Measurements from ENCODE around the gene FGF11.

GRCh38 chr17:7437950-7438614 lies 1.2 kb upstream of the FGF11 start:
- TF ChIP-seq EP300 (IDR thresholded peaks at IDR 0.05) (no peak), CHD4 (IDR thresholded peaks at IDR 0.05; ENCODE audit: borderline replicate concordance) (no peak), JUN (IDR thresholded peaks at IDR 0.05) (no peak), SMC3 (IDR thresholded peaks at IDR 0.05) (no peak)
- TF ChIP-seq, protein P1, sequence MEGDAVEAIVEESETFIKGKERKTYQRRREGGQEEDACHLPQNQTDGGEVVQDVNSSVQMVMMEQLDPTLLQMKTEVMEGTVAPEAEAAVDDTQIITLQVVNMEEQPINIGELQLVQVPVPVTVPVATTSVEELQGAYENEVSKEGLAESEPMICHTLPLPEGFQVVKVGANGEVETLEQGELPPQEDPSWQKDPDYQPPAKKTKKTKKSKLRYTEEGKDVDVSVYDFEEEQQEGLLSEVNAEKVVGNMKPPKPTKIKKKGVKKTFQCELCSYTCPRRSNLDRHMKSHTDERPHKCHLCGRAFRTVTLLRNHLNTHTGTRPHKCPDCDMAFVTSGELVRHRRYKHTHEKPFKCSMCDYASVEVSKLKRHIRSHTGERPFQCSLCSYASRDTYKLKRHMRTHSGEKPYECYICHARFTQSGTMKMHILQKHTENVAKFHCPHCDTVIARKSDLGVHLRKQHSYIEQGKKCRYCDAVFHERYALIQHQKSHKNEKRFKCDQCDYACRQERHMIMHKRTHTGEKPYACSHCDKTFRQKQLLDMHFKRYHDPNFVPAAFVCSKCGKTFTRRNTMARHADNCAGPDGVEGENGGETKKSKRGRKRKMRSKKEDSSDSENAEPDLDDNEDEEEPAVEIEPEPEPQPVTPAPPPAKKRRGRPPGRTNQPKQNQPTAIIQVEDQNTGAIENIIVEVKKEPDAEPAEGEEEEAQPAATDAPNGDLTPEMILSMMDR (IDR thresholded peaks at IDR 0.05) = no peak
